GM12864 (cell line): Measurements from ENCODE around the gene RBM12.

Source experiments
- DNase-seq: peaks from one replicate; pipeline ENCODE4 v3.0.0-alpha.2; 2011; ENCODE audit warnings: low read depth
- H3K4me3 ChIP-seq: 2 replicates; pipeline ENCODE4 v1.5.1; 2011; ENCODE audit warnings: mild to moderate bottlenecking, low read depth, low read length, control low read depth
- TF ChIP-seq, protein P1 (sequence below): IDR thresholded peaks from 2 replicates; pipeline ENCODE4 v1.5.1; 2011; ENCODE audit warnings: low read depth, mild to moderate bottlenecking, moderate library complexity, low read length, control low read depth, inconsistent platforms; ENCODE audit errors: missing control alignments

Gene RBM12

DNA sequence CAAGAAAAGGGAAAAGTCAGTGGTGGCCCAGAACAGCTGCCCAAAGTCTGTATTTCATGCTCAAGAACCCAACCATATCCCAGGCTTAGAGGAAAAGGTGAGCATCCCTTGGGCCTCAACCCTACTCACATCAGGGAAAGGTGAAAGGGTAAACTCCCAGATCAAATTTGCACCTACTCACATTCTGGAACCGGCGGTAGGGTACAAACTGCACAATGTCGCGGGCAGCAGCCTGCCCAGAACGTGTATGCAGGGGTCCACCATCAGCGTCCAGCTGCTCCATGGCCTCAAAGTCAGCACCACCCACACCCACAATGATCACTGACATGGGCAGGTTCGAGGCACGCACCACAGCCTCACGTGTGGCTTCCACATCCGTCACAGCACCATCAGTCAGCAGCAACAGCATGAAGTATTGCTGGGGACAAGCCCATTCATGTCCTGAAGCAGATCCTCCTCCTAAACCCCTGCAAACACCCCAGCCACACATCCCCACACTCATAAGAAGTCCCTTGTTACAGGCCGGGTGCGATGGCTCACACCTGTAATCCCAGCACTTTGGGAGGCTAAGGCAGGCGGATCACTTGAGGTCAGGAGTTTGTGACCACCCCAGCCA lies 38.2 kb downstream of the RBM12 start:
- no peak overlapping the region for H3K4me3 ChIP-seq
- TF ChIP-seq, protein P1, sequence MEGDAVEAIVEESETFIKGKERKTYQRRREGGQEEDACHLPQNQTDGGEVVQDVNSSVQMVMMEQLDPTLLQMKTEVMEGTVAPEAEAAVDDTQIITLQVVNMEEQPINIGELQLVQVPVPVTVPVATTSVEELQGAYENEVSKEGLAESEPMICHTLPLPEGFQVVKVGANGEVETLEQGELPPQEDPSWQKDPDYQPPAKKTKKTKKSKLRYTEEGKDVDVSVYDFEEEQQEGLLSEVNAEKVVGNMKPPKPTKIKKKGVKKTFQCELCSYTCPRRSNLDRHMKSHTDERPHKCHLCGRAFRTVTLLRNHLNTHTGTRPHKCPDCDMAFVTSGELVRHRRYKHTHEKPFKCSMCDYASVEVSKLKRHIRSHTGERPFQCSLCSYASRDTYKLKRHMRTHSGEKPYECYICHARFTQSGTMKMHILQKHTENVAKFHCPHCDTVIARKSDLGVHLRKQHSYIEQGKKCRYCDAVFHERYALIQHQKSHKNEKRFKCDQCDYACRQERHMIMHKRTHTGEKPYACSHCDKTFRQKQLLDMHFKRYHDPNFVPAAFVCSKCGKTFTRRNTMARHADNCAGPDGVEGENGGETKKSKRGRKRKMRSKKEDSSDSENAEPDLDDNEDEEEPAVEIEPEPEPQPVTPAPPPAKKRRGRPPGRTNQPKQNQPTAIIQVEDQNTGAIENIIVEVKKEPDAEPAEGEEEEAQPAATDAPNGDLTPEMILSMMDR: no peak
- no peak for DNase-seq

DNA sequence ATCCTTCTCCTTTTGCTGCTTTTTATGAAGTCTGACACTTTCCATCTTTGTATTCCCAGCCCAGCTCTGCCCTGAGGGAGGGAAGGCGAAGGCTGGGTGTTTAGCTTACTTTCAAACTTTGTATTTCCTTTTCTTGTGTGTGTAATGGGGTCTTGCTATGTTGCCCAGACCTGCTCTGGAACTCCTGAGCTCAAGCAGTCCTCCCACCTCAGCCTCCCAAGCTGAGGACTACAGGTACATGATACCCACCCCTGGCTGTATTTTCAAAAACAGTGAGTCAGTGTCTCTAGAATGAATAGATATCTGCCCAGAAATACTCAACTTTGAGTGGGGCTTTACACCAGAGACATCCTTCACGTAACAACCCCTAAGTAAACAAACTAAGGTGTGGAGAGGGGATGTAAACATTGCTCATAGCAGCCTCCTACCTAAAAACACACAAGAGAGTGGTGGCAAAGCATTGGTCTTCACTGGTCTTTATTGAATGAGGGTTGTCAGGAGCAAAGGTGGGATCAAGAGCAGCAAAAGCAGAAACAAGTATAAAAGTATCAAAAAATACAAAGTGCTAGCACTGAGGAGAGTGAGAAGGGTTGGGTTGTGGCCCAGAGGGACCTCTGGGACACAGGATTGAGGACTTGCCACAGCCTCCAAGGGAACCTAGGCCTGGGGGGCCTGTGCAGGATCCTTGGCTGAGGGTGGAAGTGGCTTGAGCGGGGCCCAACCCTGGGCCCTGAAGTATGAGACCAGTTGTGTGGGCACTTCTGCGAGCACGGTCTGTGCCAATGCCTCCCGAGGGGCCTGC lies 38.9 kb downstream of the RBM12 start:
- DNase-seq: no peak
- TF ChIP-seq, protein P1: no peak
- H3K4me3 ChIP-seq: no peak overlapping the region

DNA sequence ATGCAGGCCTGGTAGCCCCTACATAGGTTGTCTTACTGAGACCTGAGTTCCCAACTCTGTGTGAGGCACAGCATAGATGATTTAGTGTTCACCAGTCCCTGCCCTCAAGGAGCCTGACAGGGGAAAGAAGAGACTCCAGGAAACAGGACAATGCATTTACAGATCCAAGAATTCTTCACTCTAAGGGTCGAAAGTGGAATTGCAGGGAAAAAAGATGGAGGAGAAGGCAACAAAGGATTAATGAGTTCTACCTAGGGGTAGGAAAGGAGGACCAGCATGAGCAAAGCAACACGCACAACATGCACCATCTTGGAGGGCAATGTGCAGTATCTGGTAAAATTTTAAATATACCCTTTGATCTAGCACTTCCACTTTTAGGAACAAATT lies 43.1 kb downstream of the RBM12 start:
- DNase-seq: no peak
- no peak overlapping the region for H3K4me3 ChIP-seq
- TF ChIP-seq, protein P1: no peak

DNA sequence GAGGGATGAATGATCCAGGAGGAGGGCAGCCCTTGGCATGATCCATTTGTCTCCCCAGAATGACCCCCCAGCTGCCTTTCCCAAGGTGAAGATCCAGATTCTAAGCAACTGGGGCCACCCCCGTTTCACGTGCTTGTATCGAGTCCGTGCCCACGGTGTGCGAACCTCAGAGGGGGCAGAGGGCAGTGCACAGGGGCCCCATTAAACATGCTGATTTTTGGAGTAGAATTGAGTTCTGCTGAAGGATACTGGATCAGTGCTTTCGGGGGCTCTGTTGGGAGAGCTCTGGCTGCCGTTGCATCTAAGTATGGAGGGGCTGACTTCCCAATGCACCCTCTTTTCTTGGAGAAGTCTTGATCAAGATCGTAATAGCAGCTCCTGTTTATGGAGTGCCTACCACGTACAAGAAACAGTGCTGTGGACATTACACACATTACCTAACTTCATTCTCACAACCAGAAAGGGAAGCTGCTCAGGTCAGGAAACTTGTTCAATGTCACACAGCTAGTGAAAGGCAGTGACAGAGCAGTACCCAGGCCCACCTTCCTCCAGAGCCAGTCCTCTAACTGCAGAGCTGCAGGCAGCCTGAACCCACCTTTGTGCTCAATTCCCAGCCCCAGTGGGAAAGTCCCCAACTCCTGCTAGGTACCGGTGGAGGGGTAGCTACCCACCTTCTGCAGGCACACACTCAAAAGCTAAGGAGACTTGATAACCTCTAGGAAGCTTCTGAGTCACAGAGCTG lies 43.7 kb downstream of the RBM12 start:
- TF ChIP-seq, protein P1: no peak

DNA sequence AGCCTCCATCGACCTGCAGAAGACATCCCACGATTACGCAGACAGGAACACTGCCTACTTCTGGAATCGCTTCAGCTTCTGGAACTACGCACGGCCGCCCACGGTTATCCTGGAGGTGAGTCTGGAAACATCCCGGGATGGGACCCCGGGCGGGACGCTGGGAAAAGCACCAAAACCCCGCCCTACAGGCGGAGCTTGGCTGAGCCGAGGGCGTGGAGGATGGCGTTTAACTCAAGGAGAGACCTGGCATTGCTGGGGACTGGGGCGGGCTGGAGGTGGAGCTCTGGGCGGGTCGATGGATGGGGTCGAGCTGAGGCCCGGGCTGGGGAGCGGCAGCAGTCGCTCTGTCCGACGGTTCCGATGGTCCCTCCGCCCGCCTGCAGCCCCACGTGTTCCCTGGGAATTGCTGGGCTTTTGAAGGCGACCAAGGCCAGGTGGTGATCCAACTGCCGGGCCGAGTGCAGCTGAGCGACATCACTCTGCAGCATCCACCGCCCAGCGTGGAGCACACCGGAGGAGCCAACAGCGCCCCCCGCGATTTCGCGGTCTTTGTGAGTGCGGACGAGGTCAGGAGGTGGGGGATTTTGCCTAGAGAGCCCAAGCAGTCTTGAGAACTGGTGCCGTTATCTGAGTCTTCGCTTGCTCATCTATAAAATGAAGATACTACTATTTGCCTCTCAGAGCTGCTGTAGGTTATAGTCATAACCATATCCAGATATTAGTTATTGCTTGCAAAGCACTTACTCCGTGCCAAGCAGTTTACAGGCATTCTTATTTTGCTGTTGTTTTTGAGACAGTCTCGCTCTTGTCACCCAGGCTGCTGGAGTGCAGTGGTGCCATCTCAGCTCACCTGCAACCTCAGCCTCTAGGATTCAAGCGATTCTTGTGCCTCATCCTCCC lies 45.3 kb downstream of the RBM12 start:
- peak overlapping the region; percentile 74 for H3K4me3 ChIP-seq
- DNase-seq: no peak
- TF ChIP-seq, protein P1: peak; percentile 81

More for the DNA sequence above, 43.7 kb downstream of the RBM12 start:
- H3K4me3 ChIP-seq: no peak overlapping the region
- DNase-seq: no peak

DNA sequence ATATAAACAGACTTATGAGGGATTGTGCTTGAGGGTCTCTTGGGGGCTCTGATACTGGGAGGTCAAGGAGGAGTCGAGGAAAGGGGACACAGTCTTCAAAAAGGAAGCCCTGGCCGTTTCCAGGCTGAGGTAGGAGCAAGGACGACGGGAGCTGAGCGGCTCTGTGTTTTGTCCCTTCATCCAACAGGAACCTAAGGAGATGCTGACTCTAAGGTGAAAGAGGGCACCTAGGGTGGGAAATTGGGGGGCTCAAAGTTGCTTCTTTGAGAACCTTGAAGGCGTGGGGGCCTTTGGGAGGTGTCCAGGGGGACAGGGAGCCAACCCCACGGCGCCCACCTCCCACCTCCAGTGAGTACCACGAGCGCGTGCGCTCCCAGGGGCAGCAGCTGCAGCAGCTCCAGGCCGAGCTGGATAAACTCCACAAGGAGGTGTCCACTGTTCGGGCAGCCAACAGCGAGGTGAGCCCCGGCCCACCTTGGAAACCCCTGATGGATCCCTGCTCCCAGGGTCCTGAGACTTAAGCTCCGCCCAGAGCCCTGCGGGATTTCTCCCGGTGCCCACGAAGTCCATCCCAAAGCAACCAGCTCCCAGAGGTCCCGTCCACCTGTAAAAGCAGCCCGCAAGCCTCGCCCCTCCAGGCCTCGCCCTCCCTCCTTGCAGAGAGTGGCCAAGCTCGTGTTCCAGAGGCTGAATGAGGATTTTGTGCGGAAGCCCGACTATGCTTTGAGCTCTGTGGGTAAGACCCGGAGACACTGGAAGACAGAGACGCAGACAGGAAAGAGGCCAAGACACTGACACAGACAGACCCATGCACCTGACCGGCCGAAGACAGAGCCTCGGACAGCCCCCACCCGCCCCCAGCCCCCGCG lies 46.2 kb downstream of the RBM12 start:
- H3K4me3 ChIP-seq: peak overlapping the region; percentile 74
- no peak for DNase-seq
- TF ChIP-seq, protein P1: no peak
